Measurements from ENCODE around the gene AHDC1. TPM values are rescaled to one million over a fixed set of nuclear protein-coding genes. Genes with fewer than 3 reads are reported as not detected.
"Not testable (repeated sequence)": the region's sequence is repeated elsewhere in the genome, so short reads cannot be mapped to it uniquely, and the experiment has no call there.

The AHDC1 gene
- total RNA-seq, 5 donors from 2014 or later (not counting 1 experiment from before 2014, with no cell fraction given) = 21.9 to 26.4 (median 23.1) TPM

DNA sequence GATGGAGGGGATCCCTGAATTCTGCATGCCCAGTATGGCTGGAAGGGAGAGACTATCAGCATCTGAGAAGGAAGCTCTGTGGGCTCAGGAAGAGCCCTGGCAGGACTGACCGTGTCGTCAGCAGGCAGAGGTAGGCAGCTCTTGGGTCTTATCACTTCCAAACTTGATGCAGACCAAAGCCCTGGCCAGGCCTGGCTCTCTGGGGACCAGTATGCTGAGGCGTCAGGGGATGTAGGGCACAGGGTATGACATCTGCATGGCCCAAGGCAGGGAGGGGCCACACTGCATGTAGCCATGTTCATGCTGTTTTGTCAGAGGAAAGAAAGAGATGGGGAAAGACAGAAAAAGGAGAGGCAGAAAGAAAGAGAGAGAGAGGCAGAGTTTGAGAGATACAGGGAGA lies 24.8 kb upstream of the AHDC1 start:
- Mint-ChIP-seq H3K27ac (peak overlapping the region; percentile 42 to 71), H3K36me3 (no peaks in the 10 kb centered on the region), H3K9me3 (no peaks in the 10 kb centered on the region), H3K4me3 (no peak overlapping the region), H3K4me1 (peaks cover 51 to 59% (median 55%) of the 10 kb centered on the region in 3 donors), H3K27me3 (no peaks in the 10 kb centered on the region)
- Histone ChIP-seq H3K27me3 (replicated peaks in 1 of 2; ENCODE audit: control insufficient read depth in 2 of 2, extremely low read depth in 1 of 2, insufficient read depth in 2 of 2, low read length in 1 of 2) (no peaks in the 10 kb centered on the region), H3K9me3 (no peaks in the 10 kb centered on the region), H3K4me3 (ENCODE audit: control insufficient read depth in 1 of 2, extremely low read depth in 1 of 2, low read length in 1 of 2) (no peak overlapping the region), H3K27ac (ENCODE audit: low read length) (no peak overlapping the region), H3K4me1 (ENCODE audit: control insufficient read depth in 1 of 2, extremely low read depth in 1 of 2, insufficient read depth in 2 of 2, low read length in 2 of 2) (peaks cover 44 to 87% of the 10 kb centered on the region in 2 experiments), H3K36me3 (ENCODE audit: control insufficient read depth in 2 of 2, extremely low read depth in 1 of 2, insufficient read depth in 1 of 2, low read length in 1 of 2) (peaks cover 0 to 4% of the 10 kb centered on the region in 2 donors)
- DNase-seq = no peak
- ChIA-PET POLR2A (interaction anchor here in 1 of 2 donors (0.5 kb wide), 1 partner anchor 1167 kb away, joined by 6 read pairs; no protein-coding TSS in a partner anchor), CTCF (interaction anchor here (0.6 to 1.4 kb wide), 4 partner anchors 32 to 332 kb away, joined by 3 to 4 read pairs (median 3); no protein-coding TSS in a partner anchor)
- ATAC-seq (replicated peaks in 1 of 4) = no peak
- WGBS (ENCODE audit: insufficient coverage) = 100% methylated on average over 3 of the region's 3 CpGs

- H3K27ac ChIP-seq (ENCODE audit: low read length); H3K27me3 ChIP-seq (replicated peaks in 1 of 2; ENCODE audit: control insufficient read depth in 2 of 2, extremely low read depth in 1 of 2, insufficient read depth in 2 of 2, low read length in 1 of 2); H3K9me3 Mint-ChIP-seq; H3K4me3 ChIP-seq (ENCODE audit: control insufficient read depth in 1 of 2, extremely low read depth in 1 of 2, low read length in 1 of 2); ATAC-seq (replicated peaks in 1 of 4); H3K27ac Mint-ChIP-seq; H3K9me3 ChIP-seq; DNase-seq; POLR2A ChIA-PET; H3K4me3 Mint-ChIP-seq; H3K27me3 Mint-ChIP-seq; H3K36me3 Mint-ChIP-seq; H3K36me3 ChIP-seq (ENCODE audit: control insufficient read depth in 2 of 2, extremely low read depth in 1 of 2, insufficient read depth in 1 of 2, low read length in 1 of 2); CTCF ChIA-PET: not testable (repeated sequence)
- WGBS (ENCODE audit: insufficient coverage) = 83% methylated on average over 2 of the region's 4 CpGs
- H3K4me1 ChIP-seq (ENCODE audit: control insufficient read depth in 1 of 2, extremely low read depth in 1 of 2, insufficient read depth in 2 of 2, low read length in 2 of 2) = peaks cover 45 to 87% of the 10 kb centered on the region in 2 experiments
- peaks cover 45 to 49% (median 47%) of the 10 kb centered on the region in 3 donors for H3K4me1 Mint-ChIP-seq
Measured at GRCh38 chr1:27627733-27628132, 23.8 kb upstream of the AHDC1 start.

DNA sequence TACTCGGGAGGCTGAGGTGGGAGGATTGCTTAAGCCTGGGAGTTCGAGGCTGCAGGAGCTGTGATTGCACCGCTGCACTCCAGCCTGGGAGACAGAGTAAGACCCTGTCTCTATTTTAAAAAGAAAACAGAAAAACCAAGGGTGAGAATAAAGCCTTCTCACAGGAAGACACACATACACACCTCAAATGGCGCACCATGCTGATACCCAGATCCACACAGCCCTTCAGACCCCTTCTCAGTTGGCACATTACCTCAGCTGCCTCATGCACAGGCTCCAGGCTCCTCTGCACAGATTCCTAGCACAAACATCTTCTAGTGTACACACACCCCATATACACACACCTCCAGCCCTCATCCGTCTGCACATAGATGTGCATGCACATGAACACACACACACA lies 23.1 kb upstream of the AHDC1 start:
- Histone ChIP-seq H3K4me3 (ENCODE audit: control insufficient read depth in 1 of 2, extremely low read depth in 1 of 2, low read length in 1 of 2) (no peak overlapping the region), H3K4me1 (ENCODE audit: control insufficient read depth in 1 of 2, extremely low read depth in 1 of 2, insufficient read depth in 2 of 2, low read length in 2 of 2) (peaks cover 39 to 82% of the 10 kb centered on the region in 2 experiments), H3K36me3 (ENCODE audit: control insufficient read depth in 2 of 2, extremely low read depth in 1 of 2, insufficient read depth in 1 of 2, low read length in 1 of 2) (peaks cover 0 to 4% of the 10 kb centered on the region in 2 donors), H3K27ac (ENCODE audit: low read length) (peak overlapping the region; percentile 48), H3K9me3 (no peaks in the 10 kb centered on the region), H3K27me3 (replicated peaks in 1 of 2; ENCODE audit: control insufficient read depth in 2 of 2, extremely low read depth in 1 of 2, insufficient read depth in 2 of 2, low read length in 1 of 2) (no peaks in the 10 kb centered on the region)
- ATAC-seq (replicated peaks in 1 of 4) (peak in 1 of 4 experiments; percentile 27), DNase-seq (no peak)
- H3K27ac Mint-ChIP-seq = peak overlapping the region; percentile 40 to 82
- H3K4me1 Mint-ChIP-seq = peaks cover 39 to 44% (median 40%) of the 10 kb centered on the region in 3 donors
- no peaks in the 10 kb centered on the region for H3K36me3 Mint-ChIP-seq
- no peaks in the 10 kb centered on the region for H3K27me3 Mint-ChIP-seq
- H3K9me3 Mint-ChIP-seq = no peaks in the 10 kb centered on the region
- POLR2A ChIA-PET = no interaction called here
- WGBS (ENCODE audit: insufficient coverage) = 73% methylated on average over 2 of the region's 5 CpGs
- CTCF ChIA-PET = interaction anchor here in 1 of 2 donors (0.6 kb wide), 1 partner anchor 35 kb away, joined by 3 read pairs; no protein-coding TSS in a partner anchor
- H3K4me3 Mint-ChIP-seq = no peak overlapping the region

GRCh38 chr1:27626031-27626935 lies 22.3 kb upstream of the AHDC1 start:
- H3K36me3 Mint-ChIP-seq = no peaks in the 10 kb centered on the region
- DNase-seq = peak in 3 of 35 experiments; percentile 23 to 44 (median 33)
- ATAC-seq (replicated peaks in 1 of 4) = peak in 1 of 4 experiments; percentile 38
- CTCF ChIA-PET = interaction anchor here in 1 of 2 donors (0.6 kb wide), 1 partner anchor 35 kb away, joined by 3 read pairs; no protein-coding TSS in a partner anchor
- peaks cover 32 to 82% of the 10 kb centered on the region in 2 experiments for H3K4me1 ChIP-seq (ENCODE audit: control insufficient read depth in 1 of 2, extremely low read depth in 1 of 2, insufficient read depth in 2 of 2, low read length in 2 of 2)
- POLR2A ChIA-PET = no interaction called here
- peak overlapping the region; percentile 82 for H3K27ac Mint-ChIP-seq
- peak overlapping the region in 1 of 2 donors; percentile 50 for H3K4me3 ChIP-seq (ENCODE audit: control insufficient read depth in 1 of 2, extremely low read depth in 1 of 2, low read length in 1 of 2)
- H3K4me1 Mint-ChIP-seq = peaks cover 32 to 37% (median 32%) of the 10 kb centered on the region in 3 donors
- no peaks in the 10 kb centered on the region for H3K9me3 ChIP-seq
- no peaks in the 10 kb centered on the region for H3K27me3 ChIP-seq (replicated peaks in 1 of 2; ENCODE audit: control insufficient read depth in 2 of 2, extremely low read depth in 1 of 2, insufficient read depth in 2 of 2, low read length in 1 of 2)
- H3K9me3 Mint-ChIP-seq = no peaks in the 10 kb centered on the region
- H3K36me3 ChIP-seq (ENCODE audit: control insufficient read depth in 2 of 2, extremely low read depth in 1 of 2, insufficient read depth in 1 of 2, low read length in 1 of 2) = peaks cover 0 to 4% of the 10 kb centered on the region in 2 donors
- peak overlapping the region; percentile 48 for H3K27ac ChIP-seq (ENCODE audit: low read length)
- peak overlapping the region in 1 of 3 donors; percentile 49 for H3K4me3 Mint-ChIP-seq
- H3K27me3 Mint-ChIP-seq = no peaks in the 10 kb centered on the region
- 80% methylated on average over 8 of the region's 11 CpGs for WGBS (ENCODE audit: insufficient coverage)

DNA sequence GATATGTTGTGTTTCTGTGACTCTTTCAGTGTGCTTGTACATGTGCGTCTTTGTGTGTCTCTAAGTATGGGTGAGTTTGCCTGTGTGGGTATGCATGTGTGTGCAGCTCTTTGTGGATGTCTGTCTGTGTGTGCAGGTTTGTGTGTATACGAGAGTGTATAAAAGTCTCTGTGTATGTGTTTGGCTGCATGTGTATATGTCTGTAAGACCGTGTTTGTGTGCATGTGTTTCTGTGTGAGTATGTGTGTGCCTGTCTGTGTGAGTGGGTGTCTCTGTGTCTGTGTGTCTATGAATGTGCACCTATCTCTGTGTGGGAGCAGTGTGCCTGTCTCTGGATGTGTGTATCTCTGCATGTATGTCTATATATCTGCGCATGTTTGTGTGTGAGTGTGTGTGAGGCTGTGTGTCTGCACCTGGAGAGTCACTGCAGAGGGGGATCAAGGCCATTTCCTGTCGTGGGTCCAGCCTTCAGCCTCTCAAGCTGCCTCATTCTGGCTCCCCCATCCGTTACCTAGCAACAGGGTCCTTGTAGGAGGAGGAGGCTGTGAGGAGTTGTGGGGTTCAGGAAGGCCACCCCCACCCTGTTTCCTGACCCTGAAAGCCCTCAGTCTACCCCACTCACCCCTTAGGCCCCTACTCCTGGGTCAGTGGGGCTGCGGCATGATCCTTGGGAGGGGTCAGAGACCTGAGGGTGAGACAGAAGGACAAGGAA lies 20.7 kb upstream of the AHDC1 start:
- ATAC-seq (replicated peaks in 1 of 4) (peak in 1 of 4 experiments; percentile 27), DNase-seq (no peak)
- Mint-ChIP-seq H3K36me3 (no peaks in the 10 kb centered on the region), H3K27me3 (no peaks in the 10 kb centered on the region), H3K9me3 (no peaks in the 10 kb centered on the region), H3K27ac (no peak overlapping the region), H3K4me3 (no peak overlapping the region), H3K4me1 (peaks cover 20 to 31% (median 27%) of the 10 kb centered on the region in 3 donors)
- CTCF ChIA-PET = interaction anchor here in 1 of 2 donors (1.0 kb wide), 1 partner anchor 38 kb away, joined by 3 read pairs; no protein-coding TSS in a partner anchor
- Histone ChIP-seq H3K4me3 (ENCODE audit: control insufficient read depth in 1 of 2, extremely low read depth in 1 of 2, low read length in 1 of 2) (peak overlapping the region in 1 of 2 donors; percentile 50), H3K27ac (ENCODE audit: low read length) (peak overlapping the region; percentile 48), H3K9me3 (no peaks in the 10 kb centered on the region), H3K4me1 (ENCODE audit: control insufficient read depth in 1 of 2, extremely low read depth in 1 of 2, insufficient read depth in 2 of 2, low read length in 2 of 2) (peaks cover 26 to 81% of the 10 kb centered on the region in 2 experiments), H3K36me3 (ENCODE audit: control insufficient read depth in 2 of 2, extremely low read depth in 1 of 2, insufficient read depth in 1 of 2, low read length in 1 of 2) (peaks cover 0 to 4% of the 10 kb centered on the region in 2 donors), H3K27me3 (replicated peaks in 1 of 2; ENCODE audit: control insufficient read depth in 2 of 2, extremely low read depth in 1 of 2, insufficient read depth in 2 of 2, low read length in 1 of 2) (no peaks in the 10 kb centered on the region)
- 58% methylated on average over 3 of the region's 7 CpGs for WGBS (ENCODE audit: insufficient coverage)
- POLR2A ChIA-PET = no interaction called here

All from T-cell (primary cell).